ENCODE data around the gene CLEC4C. TPM values are rescaled to one million over a fixed set of nuclear protein-coding genes. Genes with fewer than 3 reads are reported as not detected.
"Not testable (repeated sequence)": the region's sequence is repeated elsewhere in the genome, so short reads cannot be mapped to it uniquely, and the experiment has no call there.

Gene CLEC4C, protein sequence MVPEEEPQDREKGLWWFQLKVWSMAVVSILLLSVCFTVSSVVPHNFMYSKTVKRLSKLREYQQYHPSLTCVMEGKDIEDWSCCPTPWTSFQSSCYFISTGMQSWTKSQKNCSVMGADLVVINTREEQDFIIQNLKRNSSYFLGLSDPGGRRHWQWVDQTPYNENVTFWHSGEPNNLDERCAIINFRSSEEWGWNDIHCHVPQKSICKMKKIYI
- not detected for total RNA-seq

DNA sequence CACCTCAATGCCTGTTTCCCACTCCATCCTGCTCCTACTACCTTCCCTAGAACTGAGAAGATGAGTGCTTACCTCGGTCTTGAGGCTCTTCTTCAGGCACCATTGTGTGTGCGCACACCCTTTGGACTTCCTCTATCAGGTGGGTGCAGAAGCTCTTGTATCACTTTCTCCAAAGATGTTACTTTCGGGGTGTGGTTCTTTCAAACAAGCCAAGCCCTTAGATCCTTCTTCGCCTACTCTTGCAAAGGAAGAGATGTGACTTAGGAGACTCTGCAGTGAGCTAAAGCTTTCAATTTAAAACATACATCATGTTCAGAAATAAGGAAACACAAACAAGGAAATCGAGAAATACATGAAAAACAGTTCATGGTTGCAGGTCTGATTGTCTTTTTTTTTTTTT is at the start of gene CLEC4C:
Gene CLEC4C (minus strand): TSS at position 130 of the 400 bp plus-strand sequence. CDS start 27 bp downstream, at position 103.
- ATAC-seq: no peak

DNA sequence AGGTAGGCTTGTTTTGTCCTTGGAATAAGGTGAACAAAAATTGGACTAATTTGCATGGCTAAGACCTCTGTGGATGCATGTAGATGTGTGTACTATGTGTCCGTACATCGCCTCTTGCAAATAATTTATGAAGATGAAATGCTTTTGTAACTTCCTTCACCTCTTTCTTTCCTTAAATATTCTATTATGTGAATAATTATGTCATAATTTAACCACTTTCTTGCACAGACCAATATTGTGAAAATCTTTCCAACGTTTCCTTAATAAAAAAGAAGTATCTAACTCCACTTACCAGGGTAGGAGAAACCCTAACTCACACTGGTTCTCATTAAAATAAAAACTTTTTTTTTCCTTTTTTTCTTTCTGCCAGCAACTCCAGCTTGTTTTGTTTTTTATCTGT is 46.0 kb upstream of the CLEC4C start:
- ATAC-seq: no peak

GRCh38 chr12:7788884-7789528 is 41.8 kb upstream of the CLEC4C start, which contains the start of gene NANOG:
TSS of gene NANOG (plus strand) at chr12:7789402. CDS start at chr12:7789615, 213 bp downstream.
- ATAC-seq: not testable (repeated sequence)

GRCh38 chr12:7788294-7788660 is 41.1 kb upstream of the CLEC4C start:
- ATAC-seq: no peak

DNA sequence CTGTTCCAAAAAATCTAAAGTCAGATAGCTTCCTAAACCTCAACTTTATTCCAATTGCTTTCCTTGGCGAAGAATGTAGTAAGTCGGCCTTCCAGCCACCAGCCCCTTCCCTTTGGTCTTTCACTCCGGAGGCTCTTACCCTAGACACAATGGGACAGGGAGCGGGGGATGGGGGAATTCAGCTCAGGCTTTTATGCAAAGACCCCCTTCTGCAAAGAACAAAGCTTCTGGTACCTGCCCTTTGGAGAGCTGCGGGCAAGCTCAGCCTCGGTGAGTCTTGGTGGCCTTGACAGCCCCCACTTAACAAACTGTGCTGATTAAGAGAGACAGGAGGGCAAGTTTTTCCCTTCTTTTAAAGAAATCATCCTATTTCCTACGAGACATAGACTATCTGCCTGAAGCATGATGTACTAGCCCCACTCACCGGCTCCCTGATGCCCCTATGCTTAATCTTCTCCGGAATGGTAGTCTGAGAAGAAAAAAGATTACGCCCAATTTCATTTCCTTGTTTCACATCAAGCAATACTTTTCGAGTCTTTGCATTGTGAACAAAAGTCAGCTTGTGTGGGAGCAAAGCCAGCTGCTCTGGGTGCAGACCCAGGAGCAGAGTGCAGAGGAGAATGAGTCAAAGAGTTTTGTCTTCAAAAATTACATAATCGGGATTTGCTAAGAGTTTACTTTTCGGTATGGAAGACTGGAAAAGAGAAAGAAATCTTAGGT is 40.6 kb upstream of the CLEC4C start:
- no peak for ATAC-seq

DNA sequence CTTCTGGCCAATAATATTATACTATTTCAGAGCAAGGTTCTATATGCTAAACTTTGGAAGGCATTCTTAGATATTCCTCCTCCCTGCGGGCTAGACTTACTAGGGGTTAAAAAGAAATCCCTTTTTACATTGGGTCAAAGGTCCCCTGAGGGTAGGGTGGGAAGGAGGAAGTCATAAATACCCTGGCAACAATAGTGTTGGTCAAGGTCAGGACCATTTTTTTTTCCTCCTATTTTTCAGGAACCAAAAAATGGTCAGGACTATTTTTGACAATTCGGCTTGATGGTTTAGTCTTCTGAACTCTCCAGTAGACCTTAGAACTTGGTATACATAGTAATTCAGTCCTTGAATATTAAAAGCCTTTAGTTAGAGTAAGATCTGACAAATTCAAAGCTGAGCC is 37.5 kb upstream of the CLEC4C start:
- no peak for ATAC-seq

DNA sequence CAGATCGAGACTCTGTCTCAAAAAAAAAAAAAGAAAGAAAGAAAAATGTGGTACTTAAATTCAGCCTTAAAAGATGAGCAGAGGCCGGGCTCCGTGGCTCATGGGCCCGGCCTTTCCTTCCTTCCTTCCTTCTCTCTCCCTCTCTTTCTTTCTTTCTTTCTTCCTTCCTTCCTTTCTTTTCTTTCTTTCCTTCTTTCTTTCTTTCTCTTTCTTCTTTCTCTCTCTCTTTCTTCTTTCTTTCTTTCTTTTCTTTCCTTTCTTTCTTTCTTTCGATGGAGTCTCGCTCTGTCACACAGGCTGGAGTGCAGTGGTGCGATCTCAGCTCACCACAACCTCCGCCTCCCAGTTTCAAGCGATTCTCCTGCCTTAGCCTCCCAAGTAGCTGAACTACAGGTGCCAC is 36.3 kb upstream of the CLEC4C start:
- ATAC-seq: not testable (repeated sequence)

- ATAC-seq: no peak
Observed at GRCh38 chr12:7782055-7782454, 34.9 kb upstream of the CLEC4C start.

DNA sequence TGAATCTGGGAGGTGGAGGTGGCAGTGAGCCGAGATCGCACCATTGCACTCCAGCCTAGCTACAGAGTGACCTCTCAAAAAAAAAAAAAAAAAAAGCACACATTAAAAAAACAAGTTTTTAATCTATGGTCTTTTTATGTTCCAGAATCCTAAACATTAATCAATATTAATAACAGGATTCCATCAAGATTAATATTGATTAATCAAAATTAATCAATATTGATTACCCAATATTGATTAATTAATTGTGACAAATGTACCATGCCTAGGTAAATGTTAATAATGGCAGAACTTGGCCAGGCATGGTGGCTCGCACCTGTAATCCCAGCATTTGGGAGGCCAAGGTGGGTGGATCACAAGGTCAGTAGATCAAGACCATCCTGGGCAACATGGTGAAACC is 34.1 kb upstream of the CLEC4C start:
- no peak for ATAC-seq

- ATAC-seq: no peak
Observed at GRCh38 chr12:7769999-7770398, 22.8 kb upstream of the CLEC4C start.

GRCh38 chr12:7758766-7759140 is 11.6 kb upstream of the CLEC4C start:
- no peak for ATAC-seq

- no peak for ATAC-seq
Observed at GRCh38 chr12:7756993-7757392, 9.8 kb upstream of the CLEC4C start.

- not testable (repeated sequence) for ATAC-seq
Observed at GRCh38 chr12:7755668-7756067, 8.5 kb upstream of the CLEC4C start.

DNA sequence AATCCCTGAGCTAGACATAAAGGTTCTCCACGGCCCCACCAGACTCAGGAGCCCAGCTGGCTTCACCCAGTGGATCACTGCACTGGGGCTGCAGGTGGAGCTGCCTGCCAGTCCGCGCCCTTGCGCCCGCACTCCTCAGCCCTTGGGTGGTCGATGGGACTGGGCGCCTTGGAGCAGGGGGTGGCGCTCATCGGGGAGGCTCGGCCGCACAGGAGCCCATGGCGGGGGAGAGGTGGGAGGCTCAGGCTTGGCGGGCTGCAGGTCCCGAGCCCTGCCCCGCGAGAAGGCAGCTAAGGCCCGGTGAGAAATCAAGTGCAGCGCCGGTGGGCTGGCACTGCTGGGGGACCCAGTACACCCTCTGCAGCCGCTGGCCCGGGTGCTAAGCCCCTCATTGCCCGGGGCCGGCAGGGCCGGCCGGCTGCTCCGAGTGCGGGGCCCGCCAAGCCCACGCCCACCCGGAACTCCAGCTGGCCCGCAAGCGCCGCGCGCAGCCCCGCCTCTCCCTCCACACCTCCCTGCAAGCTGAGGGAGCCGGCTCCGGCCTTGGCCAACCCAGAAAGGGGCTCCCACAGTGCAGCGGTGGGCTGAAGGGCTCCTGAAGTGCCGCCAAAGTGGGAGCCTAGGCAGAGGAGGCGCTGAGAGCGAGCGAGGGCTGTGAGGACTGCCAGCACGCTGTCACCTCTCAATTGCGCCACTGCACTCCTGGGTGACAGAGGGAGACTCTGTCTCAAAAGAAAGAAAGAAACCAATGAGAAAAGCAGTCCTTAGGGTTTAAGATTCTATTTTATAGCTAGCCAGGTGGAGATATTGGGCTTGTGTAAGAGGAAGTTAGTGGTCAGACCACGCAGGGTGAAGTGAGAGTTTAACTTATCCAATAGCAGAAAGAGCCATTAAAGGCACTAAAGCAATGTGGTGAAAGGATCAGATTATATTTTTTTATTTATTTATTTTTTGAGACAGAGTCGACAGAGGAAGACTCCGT is 5.1 kb upstream of the CLEC4C start:
- ATAC-seq: not testable (repeated sequence)

DNA sequence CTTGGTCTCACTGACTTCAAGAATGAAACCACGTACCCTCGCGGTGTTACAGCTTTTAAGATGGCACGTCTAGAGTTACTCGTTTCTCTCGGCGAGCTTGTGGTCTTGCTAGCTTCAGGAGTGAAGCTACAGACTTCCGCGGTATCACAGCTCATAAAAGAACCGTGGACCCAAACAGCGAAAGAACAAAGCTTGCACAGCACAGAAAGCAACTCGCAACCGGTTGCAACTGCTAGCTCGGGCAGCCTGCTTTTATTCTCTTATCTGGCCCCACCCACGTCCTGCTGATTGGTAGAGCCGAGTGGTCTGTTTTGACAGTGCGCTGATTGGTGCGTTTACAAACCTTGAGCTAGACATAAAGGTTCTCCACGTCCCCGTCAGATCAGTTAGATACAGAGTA is 4.2 kb upstream of the CLEC4C start:
- ATAC-seq: no peak

- ATAC-seq: peak; percentile 55
Observed at GRCh38 chr12:7750350-7750749, 3.2 kb upstream of the CLEC4C start.

DNA sequence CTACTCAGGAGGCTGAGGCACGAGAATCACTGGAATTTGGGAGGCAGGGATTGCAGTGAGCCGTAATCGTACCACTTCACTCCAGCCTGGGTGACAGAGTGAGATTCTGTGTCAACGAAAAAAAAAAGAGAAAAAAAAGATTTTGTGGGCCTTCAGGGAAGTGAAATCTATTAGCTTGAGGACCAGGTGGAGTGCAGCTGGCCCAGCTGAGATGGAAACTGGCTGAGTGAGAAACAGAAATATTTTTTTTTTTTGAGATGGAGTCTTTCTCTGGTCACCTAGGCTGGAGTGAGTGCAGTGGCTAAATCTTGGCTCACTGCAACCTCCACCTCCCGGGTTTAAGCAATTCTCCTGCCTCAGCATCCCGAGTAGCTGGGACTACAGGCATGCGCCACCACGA is 2.3 kb upstream of the CLEC4C start:
- ATAC-seq: no peak

DNA sequence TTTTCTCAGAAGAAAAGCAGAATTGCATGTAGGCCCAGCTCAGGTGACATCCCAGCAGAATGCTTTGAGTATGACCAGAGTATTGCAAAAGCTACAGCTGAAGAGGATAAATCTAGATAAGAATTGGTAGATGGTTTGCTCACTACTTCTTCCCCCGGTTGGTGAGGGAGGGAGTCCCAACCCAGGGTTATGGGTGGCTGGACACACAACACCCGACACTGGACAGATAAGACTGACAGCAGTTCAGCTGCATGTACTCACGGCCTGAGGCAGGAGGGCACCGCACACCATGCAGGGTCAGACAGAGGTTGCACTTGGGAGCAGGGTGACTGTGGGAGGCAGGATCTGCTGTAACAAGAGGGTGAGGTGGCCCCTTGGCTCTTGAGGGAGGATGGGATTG is 1.7 kb upstream of the CLEC4C start:
- ATAC-seq: no peak

GRCh38 chr12:7732993-7733392 is 14.2 kb downstream of the CLEC4C start:
- ATAC-seq: no peak

DNA sequence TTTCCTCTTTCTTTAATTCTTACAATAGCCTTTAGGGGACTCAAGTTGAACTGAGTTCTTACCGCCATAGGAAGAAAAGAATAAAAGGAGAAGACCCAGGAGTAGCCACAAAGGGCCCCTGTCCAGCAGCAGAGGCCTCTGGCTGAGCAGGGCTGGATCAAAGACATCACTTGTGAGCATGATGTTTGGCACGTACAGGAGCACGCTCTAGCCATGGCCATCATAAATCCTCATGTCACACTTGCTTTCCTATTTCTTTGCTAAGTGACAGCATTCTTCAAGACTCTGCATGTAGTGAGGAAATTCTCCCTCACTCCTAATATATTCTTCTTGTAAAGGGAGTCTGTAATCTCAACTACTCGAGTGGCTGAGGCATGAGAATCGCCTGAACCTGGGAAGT is 15.7 kb downstream of the CLEC4C start:
- no peak for ATAC-seq

- ATAC-seq: not testable (repeated sequence)
Observed at GRCh38 chr12:7730984-7731383, 16.2 kb downstream of the CLEC4C start.

GRCh38 chr12:7729746-7730145 is 17.4 kb downstream of the CLEC4C start:
- no peak for ATAC-seq

DNA sequence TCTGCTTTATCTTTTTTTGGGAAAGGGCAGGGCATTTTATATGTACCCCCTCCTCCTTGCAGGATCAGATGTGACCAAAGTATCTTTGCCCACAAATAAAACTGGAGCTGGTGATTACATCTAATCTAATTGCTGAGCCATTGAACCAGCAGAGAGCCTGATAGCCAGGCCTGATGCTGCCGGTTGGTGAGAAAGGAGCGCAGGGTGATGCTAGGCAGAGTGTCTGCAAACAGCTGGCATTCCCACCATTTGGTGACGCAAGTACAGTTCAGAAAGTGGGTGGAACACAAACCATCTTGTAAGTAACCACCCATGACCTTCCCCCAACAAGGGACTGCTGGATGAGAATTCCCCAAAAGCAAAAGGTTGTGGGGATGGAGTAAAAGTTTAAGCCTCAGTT is 23.2 kb downstream of the CLEC4C start:
- no peak for ATAC-seq
